Measurements from ENCODE around the gene CWC25.
A peak's percentile ranks its signal among the peaks of the same experiment; 100 is the strongest.
"Not testable (repeated sequence)": the region's sequence is repeated elsewhere in the genome, so short reads cannot be mapped to it uniquely, and the experiment has no call there.

CWC25 gene

GRCh38 chr17:38852771-38853291 is 27.7 kb upstream of the CWC25 start:
- DNase-seq: no peak

DNA sequence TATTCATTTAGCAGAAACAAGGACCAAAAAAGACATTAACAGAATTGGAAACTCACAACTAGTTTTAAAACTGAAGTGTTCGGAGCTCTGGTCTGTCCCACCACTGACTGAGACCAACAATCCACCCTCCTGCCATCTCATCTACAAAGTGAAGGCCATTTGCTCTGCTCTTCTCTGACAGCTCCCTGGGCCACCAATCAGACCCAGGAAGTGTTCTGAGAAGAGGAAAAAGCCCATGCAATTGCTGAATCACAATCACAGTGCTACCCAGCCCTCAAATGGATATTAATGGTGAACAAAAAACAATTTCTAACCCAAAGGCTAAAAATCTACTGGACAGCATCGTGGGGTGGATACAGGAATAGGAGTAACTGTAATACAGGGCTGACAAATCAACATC is 26.3 kb upstream of the CWC25 start:
- DNase-seq: no peak

GRCh38 chr17:38850374-38850773 is 25.3 kb upstream of the CWC25 start:
- DNase-seq: no peak

GRCh38 chr17:38848939-38849605 is 24.0 kb upstream of the CWC25 start:
- DNase-seq: no peak

DNA sequence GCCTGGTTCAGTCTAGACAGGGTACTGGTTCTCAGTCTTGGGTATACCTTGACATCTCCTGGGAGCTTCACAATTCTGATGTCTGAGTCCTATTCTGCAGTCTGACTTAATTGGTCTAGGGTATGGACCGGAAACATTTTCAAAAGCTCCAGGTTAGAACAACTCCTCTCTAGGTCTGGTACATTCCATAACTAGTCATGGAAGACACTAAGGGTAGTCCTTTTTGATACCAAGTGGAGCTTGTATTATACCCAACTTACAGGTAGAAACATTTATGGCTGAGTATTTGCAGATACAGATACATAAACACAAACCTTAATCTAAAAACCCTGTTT is 23.4 kb upstream of the CWC25 start:
- DNase-seq: no peak

DNA sequence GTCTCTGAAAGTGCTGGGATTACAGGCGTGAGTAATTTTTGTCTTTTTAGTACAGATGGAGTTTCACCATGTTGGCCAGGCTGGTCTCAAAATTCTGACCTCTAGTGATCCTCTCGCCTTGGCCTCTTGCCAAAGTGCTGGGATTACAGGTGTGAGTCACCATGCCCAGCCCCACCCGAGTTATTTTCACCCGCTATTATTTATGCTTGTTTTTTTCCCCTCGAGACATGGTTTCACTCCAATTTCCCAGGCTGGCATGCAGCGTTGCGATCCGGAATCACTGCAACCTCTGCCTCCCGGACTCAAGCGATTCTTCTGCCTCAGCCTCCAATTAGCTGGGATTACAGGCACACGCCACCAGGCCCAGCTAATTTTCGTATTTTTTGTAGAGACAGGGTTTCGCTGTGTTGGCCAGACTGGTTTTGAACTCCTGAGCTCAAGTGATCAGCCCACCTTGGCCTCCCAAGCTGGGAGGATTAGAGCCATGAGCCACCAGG is 19.2 kb upstream of the CWC25 start:
- no peak for DNase-seq

DNA sequence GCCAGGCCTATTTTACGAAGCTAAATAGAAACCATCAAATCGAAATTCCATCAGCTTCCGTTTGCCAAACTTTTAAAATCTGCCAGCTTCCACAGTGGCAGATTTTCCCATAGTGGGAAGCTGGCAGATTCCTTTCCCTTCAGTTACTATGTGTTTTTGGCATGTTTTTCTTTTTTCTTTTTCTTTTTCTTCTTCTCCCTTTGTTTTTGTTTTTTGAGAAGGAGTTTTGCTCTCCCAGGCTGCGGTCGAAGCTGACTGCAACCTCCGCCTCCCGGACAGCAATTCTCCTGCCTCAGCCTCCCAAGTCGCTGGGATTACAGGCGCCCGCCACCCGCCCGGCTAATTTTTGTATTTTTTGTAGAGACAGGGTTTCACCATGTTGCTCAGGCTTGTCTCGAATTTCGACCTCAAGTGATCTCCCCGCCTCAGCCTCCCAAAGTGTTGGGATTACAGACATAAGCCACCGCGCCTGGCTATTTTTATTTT is 684 bp upstream of the CWC25 start:
- DNase-seq: no peak

DNA sequence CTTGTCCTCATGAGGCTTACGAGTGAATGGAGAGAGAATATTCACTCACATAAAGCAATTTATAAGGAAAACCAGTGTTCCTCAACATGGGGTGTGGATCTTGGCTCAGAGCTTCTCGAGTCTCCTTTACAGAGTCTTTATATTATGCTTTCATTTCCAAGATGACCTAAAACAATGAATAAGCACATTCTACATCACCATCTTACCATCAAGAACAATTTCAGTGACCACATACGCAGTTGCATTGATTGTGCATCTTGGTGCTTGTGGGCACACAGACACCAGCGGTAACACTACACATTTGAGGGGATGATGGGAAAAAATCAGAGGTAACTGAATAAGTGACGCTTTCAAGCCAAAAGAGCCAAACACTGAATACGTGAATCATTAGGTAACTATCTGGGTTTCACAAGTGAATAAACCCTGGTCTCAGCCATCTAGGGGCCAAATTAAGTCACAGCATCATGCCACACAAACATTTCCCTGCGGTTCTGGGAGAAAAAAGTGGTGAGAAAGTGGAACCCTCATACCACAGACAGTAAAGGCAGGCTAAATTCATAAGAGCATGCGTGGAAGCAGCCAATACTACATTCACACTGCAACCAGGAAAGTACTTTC is 9.4 kb downstream of the CWC25 start:
- no peak for DNase-seq

GRCh38 chr17:38809828-38810227 is 15.3 kb downstream of the CWC25 start:
- no peak for DNase-seq

- DNase-seq: peak; percentile 39
Measured at GRCh38 chr17:38800237-38800760, 24.8 kb downstream of the CWC25 start.

- DNase-seq: peak; percentile 90
Measured at GRCh38 chr17:38799501-38800236, 25.5 kb downstream of the CWC25 start, which contains the start of gene PIP4K2B. Gene PIP4K2B, minus strand, starts transcription at chr17:38799556. Its CDS starts 132 bp downstream, at chr17:38799424.

GRCh38 chr17:38798614-38799500 is 26.3 kb downstream of the CWC25 start:
- DNase-seq: no peak

DNA sequence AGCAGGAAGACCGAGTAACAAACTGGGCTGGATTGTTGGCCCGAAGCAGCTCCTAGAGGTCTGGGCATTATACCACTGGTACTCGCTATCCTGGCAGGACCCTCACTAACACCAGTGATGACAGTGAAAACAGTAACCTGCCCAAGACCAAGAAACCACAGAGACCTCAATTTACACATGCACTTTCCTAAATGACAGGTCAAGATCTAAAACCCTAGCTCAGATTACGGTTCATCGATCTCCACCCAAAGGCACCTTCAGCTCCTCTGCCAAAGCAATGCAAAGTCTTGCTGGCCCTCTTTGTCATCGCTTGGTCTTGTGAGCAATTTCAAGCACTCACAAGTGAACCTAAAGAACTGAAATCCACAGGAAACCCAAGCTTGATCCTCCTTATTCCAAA is 27.3 kb downstream of the CWC25 start:
- no peak for DNase-seq

- DNase-seq: no peak
Measured at GRCh38 chr17:38797158-38797490, 28.0 kb downstream of the CWC25 start.

- no peak for DNase-seq
Measured at GRCh38 chr17:38796451-38797157, 28.5 kb downstream of the CWC25 start.

DNA sequence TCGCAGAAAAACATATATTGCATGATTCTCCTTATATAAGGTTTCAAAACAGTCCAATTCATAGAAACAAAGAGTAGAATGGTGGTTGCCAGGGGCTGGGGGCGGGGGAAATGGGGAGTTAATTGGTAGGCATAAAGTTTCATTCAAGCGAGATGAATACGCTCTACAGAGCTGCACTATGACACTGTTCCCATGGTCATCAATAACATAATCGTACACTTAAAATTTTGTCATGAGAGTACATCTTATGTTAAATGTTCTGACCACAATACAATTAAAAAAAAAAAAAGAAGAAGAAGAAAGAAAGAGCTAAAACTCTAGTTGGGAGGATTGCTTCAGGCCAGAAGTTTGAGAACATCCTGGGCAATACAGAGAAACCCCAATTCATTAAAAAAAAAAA is 30.9 kb downstream of the CWC25 start:
- DNase-seq: no peak

- DNase-seq: no peak
Measured at GRCh38 chr17:38791162-38791561, 34.0 kb downstream of the CWC25 start.

GRCh38 chr17:38790148-38790707 is 34.9 kb downstream of the CWC25 start:
- DNase-seq: not testable (repeated sequence)

DNA sequence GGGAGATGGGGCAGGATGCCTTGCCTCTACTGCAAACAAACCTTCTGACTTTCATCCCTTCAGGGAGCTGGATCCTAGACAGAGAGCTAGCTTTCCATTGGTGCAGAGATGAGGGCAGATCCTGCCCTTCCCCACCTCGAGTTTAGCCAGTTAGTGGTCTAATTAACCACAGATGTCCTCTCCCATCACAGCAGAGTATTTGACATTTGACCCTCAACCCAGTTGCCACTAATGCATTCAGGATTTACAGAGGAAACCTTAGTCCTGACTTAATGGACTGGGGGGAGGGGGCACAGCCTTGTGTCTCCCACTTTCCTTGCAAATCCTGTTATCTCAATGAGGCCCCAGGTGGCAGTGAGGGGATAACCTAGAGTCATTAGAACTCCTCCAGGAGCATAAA is 35.9 kb downstream of the CWC25 start:
- no peak for DNase-seq

DNA sequence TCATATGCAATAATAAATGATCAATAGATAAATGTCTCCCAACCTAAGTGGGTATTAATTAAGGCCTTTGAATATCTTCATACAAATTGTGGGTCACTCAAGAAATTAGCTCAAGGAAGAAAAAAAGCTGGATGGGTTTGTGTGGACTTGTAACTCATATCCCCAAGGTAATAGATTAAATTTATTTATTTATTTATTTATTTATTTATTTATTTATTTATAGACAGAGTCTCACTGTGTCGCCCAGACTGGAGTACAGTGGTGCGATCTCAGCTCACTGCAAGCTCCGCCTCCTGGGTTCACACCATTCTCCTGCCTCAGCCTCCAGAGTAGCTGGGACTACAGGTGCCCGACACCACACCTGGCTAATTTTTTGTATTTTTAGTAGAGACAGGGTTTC is 37.1 kb downstream of the CWC25 start:
- DNase-seq: not testable (repeated sequence)

DNA sequence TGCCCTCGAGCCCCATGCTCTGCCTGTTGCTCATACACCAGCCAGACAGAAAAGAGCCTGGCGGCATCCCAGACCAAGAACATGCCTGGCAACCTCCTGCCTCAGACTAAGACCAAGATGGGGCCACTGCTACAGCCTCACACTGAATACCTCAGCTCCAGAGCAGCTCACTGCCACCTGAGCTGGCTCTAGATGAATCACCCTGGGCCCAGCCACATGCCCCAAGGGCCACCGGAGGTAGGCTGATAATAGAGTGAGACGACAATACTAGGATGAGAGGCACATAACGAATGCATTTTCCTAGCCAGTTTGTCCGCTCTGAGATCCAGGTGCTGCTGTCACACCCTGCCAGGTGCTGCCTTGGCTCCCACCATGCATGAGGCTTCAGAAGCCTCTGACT is 38.7 kb downstream of the CWC25 start:
- DNase-seq: no peak
